A549 treated with CORT108297 at 1 μM for 4 hours (cell line): Measurements from ENCODE around the gene GABPB1. TPM values are rescaled to one million over a fixed set of nuclear protein-coding genes. Genes with fewer than 3 reads are reported as not detected.

ENCODE experiments used
- total RNA-seq: library from RNA; stranded (reverse); fragments of 200-300 nt; extraction: Qiagen RNA extraction; gene quantifications from 5 replicates; pipeline ENCODE4 v1.2.3, GENCODE V29; 2022

GABPB1 gene
- 25.7 to 34.4 TPM (median 31.3 TPM) in 5 replicates for total RNA-seq

DNA sequence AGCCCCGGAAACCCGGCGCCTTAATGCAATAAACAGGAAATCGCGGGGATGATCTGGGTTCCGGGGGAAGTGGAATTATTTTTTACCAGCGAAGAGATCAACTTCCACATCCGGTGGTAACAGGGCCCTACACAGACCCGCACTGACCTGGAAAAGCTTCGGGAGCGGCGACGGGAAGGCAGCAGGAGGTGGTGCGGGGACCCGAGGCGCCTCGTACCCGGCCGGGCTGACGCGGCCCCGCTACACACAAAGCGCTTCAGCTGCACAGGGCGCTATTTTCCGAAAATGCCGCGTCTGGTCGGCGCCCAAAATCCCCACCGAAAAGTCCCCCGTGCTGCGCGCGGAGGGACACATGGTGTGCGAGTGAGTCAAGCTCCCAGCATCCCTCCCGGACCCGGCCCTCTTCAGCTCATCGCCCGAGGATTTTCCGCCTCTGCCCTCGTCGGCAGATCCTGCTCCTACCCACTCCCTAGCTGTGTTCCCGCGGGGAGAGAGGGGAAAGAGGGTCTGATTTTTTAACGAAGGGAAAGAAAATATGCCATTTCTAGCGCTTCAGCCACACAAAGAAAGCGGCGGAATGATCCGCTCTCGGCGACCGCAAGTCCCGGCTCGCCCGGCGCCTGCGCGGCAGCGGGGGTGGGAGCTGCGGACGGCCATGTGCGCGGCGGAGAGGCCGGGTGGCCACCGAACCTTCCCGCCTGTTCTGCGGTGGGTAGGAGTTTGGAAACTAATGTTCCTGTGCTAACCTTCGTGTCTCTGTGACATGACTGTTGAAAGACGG lies at the start of gene GABPB1:
Gene GABPB1, minus strand, starts transcription at position 361 of the 781 bp plus-strand sequence. CDS start 45,400 bp downstream, outside the sequence.

GRCh38 chr15:50265620-50266019 lies 89.4 kb downstream of the GABPB1 start, which contains the start of gene HDC:
Gene HDC, minus strand, starts transcription at chr15:50265726. Its CDS starts 103 bp downstream, at chr15:50265623.

Other genes starting within 250 kb of the GABPB1 start
- gene ATP8B4, start 236.0 kb downstream of the GABPB1 start, total RNA-seq, result 0.50 to 0.94 TPM (median 0.69 TPM) in 5 replicates
- gene SLC27A2, start 173.0 kb downstream of the GABPB1 start, total RNA-seq, result 29.9 to 35.5 TPM (median 32.4 TPM) in 5 replicates
- gene HDC, start 89.5 kb downstream of the GABPB1 start, total RNA-seq, result 0.04 to 0.23 TPM (median 0.10 TPM) in 4 of 5 replicates, not detected in the other
- gene USP8, start 69.2 kb upstream of the GABPB1 start, total RNA-seq, result 34.0 to 53.6 TPM (median 39.0 TPM) in 5 replicates
- gene USP50, start 191.5 kb upstream of the GABPB1 start, total RNA-seq, result 0.09 TPM in 1 of 5 replicates, not detected in the others